Epithelial cell of proximal tubule (primary cell): ENCODE data around the gene ARHGAP36. TPM values are rescaled to one million over a fixed set of nuclear protein-coding genes. Genes with fewer than 3 reads are reported as not detected.

Experiments
- DNase-seq: peaks from one replicate; pipeline ENCODE4 v3.0.0-alpha.2; 2011; ENCODE audit warnings: low read depth
- H3K4me3 ChIP-seq: 2 replicates; pipeline ENCODE4 v1.5.1; 2011; ENCODE audit warnings: low read depth, mild to moderate bottlenecking, low read length
- total RNA-seq: library from RNA; depleted of rRNA; stranded (reverse); fragments of >200 nt; gene quantifications from 2 replicates; pipeline ENCODE4 v1.2.3, GENCODE V29; 2015
- TF ChIP-seq, protein P1 (sequence below): conservative IDR thresholded peaks from 2 replicates; pipeline ENCODE4 v1.5.1; 2012; ENCODE audit warnings: low read depth, mild to moderate bottlenecking, low read length

Gene ARHGAP36
- total RNA-seq, 1 donor from 2014 or later: not detected

DNA sequence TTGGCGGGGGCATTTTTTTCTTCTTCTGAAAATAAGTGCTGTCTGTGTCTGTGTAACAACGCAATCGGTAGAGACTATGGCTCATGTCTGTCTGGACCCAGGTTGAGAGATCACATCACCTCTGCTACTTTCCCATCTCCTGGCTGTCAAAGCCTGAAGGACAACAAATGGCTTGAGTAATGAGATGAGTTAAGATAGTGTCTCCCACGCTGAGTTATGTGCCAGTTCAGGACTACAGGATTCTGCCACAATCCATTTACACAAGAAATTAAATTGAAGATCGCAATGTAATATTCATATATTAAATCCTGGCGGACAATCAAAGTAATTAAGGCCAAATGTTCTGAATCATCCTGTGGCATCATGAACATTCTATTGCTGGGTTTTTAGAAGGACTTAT is 16.5 kb upstream of the ARHGAP36 start:
- TF ChIP-seq, protein P1, sequence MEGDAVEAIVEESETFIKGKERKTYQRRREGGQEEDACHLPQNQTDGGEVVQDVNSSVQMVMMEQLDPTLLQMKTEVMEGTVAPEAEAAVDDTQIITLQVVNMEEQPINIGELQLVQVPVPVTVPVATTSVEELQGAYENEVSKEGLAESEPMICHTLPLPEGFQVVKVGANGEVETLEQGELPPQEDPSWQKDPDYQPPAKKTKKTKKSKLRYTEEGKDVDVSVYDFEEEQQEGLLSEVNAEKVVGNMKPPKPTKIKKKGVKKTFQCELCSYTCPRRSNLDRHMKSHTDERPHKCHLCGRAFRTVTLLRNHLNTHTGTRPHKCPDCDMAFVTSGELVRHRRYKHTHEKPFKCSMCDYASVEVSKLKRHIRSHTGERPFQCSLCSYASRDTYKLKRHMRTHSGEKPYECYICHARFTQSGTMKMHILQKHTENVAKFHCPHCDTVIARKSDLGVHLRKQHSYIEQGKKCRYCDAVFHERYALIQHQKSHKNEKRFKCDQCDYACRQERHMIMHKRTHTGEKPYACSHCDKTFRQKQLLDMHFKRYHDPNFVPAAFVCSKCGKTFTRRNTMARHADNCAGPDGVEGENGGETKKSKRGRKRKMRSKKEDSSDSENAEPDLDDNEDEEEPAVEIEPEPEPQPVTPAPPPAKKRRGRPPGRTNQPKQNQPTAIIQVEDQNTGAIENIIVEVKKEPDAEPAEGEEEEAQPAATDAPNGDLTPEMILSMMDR: no peak
- no peak for DNase-seq
- H3K4me3 ChIP-seq: no peak overlapping the region

- no peak overlapping the region for H3K4me3 ChIP-seq
- DNase-seq: no peak
- TF ChIP-seq, protein P1: no peak
These were observed 12.4 kb upstream of the ARHGAP36 start for GRCh38 chrX:131045726-131046125.

GRCh38 chrX:131046596-131046995 is 11.6 kb upstream of the ARHGAP36 start:
- DNase-seq: no peak
- TF ChIP-seq, protein P1: no peak
- H3K4me3 ChIP-seq: no peak overlapping the region

DNA sequence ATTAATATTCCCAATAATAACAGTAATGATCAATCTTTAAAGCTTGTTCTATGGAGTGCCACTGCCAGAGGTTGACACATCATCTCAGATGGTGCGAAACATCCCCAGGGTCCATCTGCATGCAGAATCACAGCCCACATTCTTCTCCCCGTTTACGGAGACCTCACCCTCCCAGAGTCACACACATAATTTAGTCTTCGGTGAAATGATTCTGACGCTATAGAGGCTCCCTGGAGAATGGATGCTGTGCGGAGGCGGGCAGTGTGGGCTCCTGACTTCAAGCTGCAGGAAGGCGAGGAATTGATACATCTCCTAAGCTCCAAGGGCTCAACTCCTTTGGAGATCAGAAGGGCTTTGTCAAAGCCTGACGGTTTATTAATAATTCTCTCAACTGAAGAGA is 11.0 kb upstream of the ARHGAP36 start:
- TF ChIP-seq, protein P1: no peak
- H3K4me3 ChIP-seq: no peak overlapping the region
- no peak for DNase-seq

GRCh38 chrX:131053076-131053475 is 5.1 kb upstream of the ARHGAP36 start:
- TF ChIP-seq, protein P1: no peak
- no peak for DNase-seq
- no peak overlapping the region for H3K4me3 ChIP-seq

DNA sequence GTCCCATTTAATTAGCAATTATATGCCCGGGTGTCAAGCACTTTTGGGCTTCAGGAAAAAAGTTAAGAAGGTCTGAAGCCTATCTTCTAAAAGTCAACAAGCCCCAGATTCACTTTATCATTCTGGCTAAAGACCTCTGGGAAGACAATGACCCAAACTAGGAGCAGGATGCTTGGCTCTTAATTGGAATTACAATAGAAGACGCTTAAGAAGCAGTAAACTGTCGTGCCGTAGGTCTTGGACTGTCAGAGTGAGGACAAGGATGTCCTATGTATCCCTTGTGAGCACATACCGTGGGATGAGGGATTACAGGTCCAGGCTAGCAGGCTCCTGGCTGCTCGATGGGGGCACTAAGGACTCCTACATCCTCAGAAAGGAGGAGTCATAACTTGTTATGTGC is 3.2 kb upstream of the ARHGAP36 start:
- H3K4me3 ChIP-seq: no peak overlapping the region
- DNase-seq: no peak
- TF ChIP-seq, protein P1: no peak

DNA sequence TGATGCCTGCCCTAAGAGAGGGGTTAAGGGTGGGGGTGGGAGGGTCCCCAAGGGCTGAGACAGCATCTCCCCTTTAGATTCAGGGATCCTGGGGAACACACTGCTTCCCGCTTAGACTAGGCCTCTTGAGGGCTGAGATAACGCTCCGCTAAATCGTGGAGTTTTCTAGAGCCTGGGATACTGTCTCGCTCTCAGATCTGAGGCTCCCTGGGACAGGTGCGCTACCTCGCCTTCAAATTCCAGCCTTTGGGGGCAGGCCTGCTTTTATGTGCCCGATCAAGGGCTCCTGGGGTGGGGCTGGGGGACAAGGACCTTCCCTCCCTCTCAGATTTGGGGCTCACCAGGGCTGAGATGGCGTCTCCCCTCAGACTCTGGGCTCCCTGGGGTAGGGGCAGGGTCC is 440 bp upstream of the ARHGAP36 start:
- DNase-seq: no peak
- TF ChIP-seq, protein P1: no peak
- H3K4me3 ChIP-seq: no peak overlapping the region
